Measurements from ENCODE around the gene TRIM46. TPM values are rescaled to one million over a fixed set of nuclear protein-coding genes. Genes with fewer than 3 reads are reported as not detected.

TRIM46 gene
- total RNA-seq, 1 experiment from 2014 or later, result 18.4 TPM

DNA sequence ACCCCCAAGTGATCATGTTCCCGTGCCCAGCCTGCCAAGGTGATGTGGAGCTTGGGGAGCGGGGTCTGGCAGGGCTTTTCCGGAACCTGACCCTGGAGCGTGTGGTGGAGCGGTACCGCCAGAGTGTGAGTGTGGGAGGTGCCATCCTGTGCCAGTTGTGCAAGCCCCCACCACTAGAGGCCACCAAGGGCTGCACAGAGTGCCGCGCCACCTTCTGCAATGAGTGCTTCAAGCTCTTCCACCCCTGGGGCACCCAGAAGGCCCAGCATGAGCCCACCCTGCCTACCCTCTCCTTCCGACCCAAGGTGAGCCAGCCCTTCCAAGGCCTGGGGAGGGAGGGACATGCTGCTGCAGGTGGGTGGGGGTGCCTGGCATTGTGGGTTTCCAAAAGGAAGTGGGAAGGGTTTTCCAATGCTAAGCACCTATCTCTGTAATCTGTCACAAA, 2.3 kb downstream of the TRIM46 start:
- Histone ChIP-seq H3K9me3 (ENCODE audit: control insufficient read depth, low read depth, low read length) (no peaks in the 10 kb centered on the region), H3K4me1 (ENCODE audit: insufficient read depth, low read length) (no peaks in the 10 kb centered on the region), H3K79me1 (ENCODE audit: insufficient read depth, low read depth, low read length, poor library complexity, severe bottlenecking) (no peaks in the 10 kb centered on the region), H2AK5ac (ENCODE audit: insufficient read length, low read length) (no peak overlapping the region), H3K4ac (ENCODE audit: low read depth, low read length) (no peak overlapping the region), H2AFZ (ENCODE audit: low read length) (no peak overlapping the region), H3K27me3 (ENCODE audit: insufficient read depth, low read length) (no peaks in the 10 kb centered on the region), H3K56ac (ENCODE audit: insufficient read length, low read depth, low read length) (no peak overlapping the region), H3K23me2 (ENCODE audit: insufficient read length, low read depth, low read length, poor library complexity, severe bottlenecking) (peaks cover 18% of the 10 kb centered on the region), H4K20me1 (ENCODE audit: control insufficient read depth, insufficient read depth, insufficient read length) (no peaks in the 10 kb centered on the region), H2BK15ac (ENCODE audit: low read depth, low read length) (no peak overlapping the region), H4K5ac (ENCODE audit: insufficient read length, low read depth, low read length) (no peak overlapping the region), H4K8ac (replicated peaks; ENCODE audit: insufficient read length, low read depth, low read length) (no peak overlapping the region), H3K4me2 (ENCODE audit: insufficient read depth, insufficient read length, low read length) (no peak overlapping the region), H4K91ac (ENCODE audit: insufficient read length, low read depth, low read length) (no peak overlapping the region), H2BK5ac (ENCODE audit: insufficient read length, low read length) (no peak overlapping the region), H2BK120ac (ENCODE audit: low read depth, low read length, poor library complexity, severe bottlenecking) (no peak overlapping the region), H3K79me2 (ENCODE audit: insufficient read depth, low read length) (no peaks in the 10 kb centered on the region; the same call in 1 of the 2 replicates), H3K14ac (ENCODE audit: insufficient read depth, low read length) (no peak overlapping the region), H3K27ac (ENCODE audit: insufficient read length, low read depth, low read length) (no peak overlapping the region), H2BK12ac (ENCODE audit: insufficient read length, low read depth, low read length) (no peak overlapping the region), H2BK20ac (ENCODE audit: low read depth, low read length, poor library complexity, severe bottlenecking) (no peak overlapping the region), H3K18ac (ENCODE audit: insufficient read length, low read depth, low read length) (no peak overlapping the region), H3K23ac (ENCODE audit: insufficient read length, low read depth, low read length) (no peak overlapping the region), H3T11ph (ENCODE audit: low read length) (no peak overlapping the region), H3K9ac (ENCODE audit: extremely low read depth, insufficient read length, low read length) (no peak overlapping the region)
- H3K4me3 Mint-ChIP-seq, result peak overlapping the region in 1 of 2 experiments; percentile 92; a peak in 3 of 5 replicates
- TF ChIP-seq, protein P1, sequence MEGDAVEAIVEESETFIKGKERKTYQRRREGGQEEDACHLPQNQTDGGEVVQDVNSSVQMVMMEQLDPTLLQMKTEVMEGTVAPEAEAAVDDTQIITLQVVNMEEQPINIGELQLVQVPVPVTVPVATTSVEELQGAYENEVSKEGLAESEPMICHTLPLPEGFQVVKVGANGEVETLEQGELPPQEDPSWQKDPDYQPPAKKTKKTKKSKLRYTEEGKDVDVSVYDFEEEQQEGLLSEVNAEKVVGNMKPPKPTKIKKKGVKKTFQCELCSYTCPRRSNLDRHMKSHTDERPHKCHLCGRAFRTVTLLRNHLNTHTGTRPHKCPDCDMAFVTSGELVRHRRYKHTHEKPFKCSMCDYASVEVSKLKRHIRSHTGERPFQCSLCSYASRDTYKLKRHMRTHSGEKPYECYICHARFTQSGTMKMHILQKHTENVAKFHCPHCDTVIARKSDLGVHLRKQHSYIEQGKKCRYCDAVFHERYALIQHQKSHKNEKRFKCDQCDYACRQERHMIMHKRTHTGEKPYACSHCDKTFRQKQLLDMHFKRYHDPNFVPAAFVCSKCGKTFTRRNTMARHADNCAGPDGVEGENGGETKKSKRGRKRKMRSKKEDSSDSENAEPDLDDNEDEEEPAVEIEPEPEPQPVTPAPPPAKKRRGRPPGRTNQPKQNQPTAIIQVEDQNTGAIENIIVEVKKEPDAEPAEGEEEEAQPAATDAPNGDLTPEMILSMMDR (conservative IDR thresholded peaks at IDR 0.05), result no peak; the same call in 2 of the 3 replicates
- H3K27me3 Mint-ChIP-seq (ENCODE audit: low read depth), result no peaks in the 10 kb centered on the region; the same call in none of the 2 replicates
- peaks cover 29 to 50% (median 40%) of the 10 kb centered on the region in 3 experiments for H3K36me3 Mint-ChIP-seq (ENCODE audit: insufficient read depth in 1 of 3, low read depth in 3 of 3)
- DNase-seq, result peak; percentile 34
- H3K9me3 Mint-ChIP-seq, result no peaks in the 10 kb centered on the region
- H3K4me1 Mint-ChIP-seq, result peaks cover 23 to 37% of the 10 kb centered on the region in 2 experiments
- H3K27ac Mint-ChIP-seq, result no peak overlapping the region
- no CpG with 5 or more reads among the region's 9 CpGs for WGBS (ENCODE audit: extremely low coverage, insufficient read length, low lambda C conversion rate)

All from H9 (cell line).